Measurements from ENCODE around the gene SCMH1. TPM values are rescaled to one million over a fixed set of nuclear protein-coding genes. Genes with fewer than 3 reads are reported as not detected.

The SCMH1 gene
- total and polyA plus RNA-seq, 2 experiments from 2014 or later: 15.0 to 19.4 TPM

GRCh38 chr1:40982721-40983120 lies 259.4 kb downstream of the SCMH1 start:
- H3K4me1 ChIP-seq (ENCODE audit: insufficient read depth): peaks cover 23% of the 10 kb centered on the region
- no peak overlapping the region for H3K4me2 ChIP-seq
- TF ChIP-seq CREB1 (CRISPR knock-in tag; IDR thresholded peaks at IDR 0.05; ENCODE audit: low read depth) (no peak), EZH2phosphoT487 (IDR thresholded peaks at IDR 0.05; ENCODE audit: unreplicated experiment) (no peak), STAT1 (IDR thresholded peaks at IDR 0.05; ENCODE audit: unreplicated experiment) (no peak), POLR2AphosphoS5 (IDR thresholded peaks at IDR 0.05; ENCODE audit: low read depth) (no peak), JUNB (IDR thresholded peaks at IDR 0.05; ENCODE audit: unreplicated experiment) (no peak), ZNF331 (CRISPR knock-in tag; IDR thresholded peaks at IDR 0.05; ENCODE audit: low read depth) (no peak)
- H3K9me2 ChIP-seq (ENCODE audit: insufficient read depth): no peaks in the 10 kb centered on the region
- no peaks in the 10 kb centered on the region for H3K27me3 ChIP-seq (ENCODE audit: insufficient read depth)
- peaks cover 21% of the 10 kb centered on the region for H3K4me1 Mint-ChIP-seq
- H3K4me3 Mint-ChIP-seq: no peak overlapping the region
- ATAC-seq: no peak
- H4K20me1 ChIP-seq (replicated peaks; ENCODE audit: insufficient read depth): peaks cover 33% of the 10 kb centered on the region
- H2AFZ ChIP-seq: no peak overlapping the region
- H3K36me3 Mint-ChIP-seq (ENCODE audit: low read depth): peaks cover 55% of the 10 kb centered on the region
- peaks cover 8% of the 10 kb centered on the region for H3K27me3 Mint-ChIP-seq (ENCODE audit: insufficient read depth, low read depth, poor library complexity)
- DNase-seq (ENCODE audit: low spot score): no peak
- peaks cover 60% of the 10 kb centered on the region for H3K79me2 ChIP-seq (replicated peaks; ENCODE audit: insufficient read depth)
- 0 out of 2 replicates have a peak overlapping the region, but pooled peaks have one; percentile 45 for H3K27ac ChIP-seq (ENCODE audit: low read depth)
- H3K9me3 Mint-ChIP-seq: no peaks in the 10 kb centered on the region
- peaks cover 39% of the 10 kb centered on the region for H3K36me3 ChIP-seq (ENCODE audit: insufficient read depth)
- 0 out of 2 replicates have a peak, but pooled peaks cover 3% of the 10 kb centered on the region for H3F3A ChIP-seq (replicated peaks; ENCODE audit: low read depth)
- H3K4me3 ChIP-seq: no peak overlapping the region
- H3K27ac Mint-ChIP-seq: 0 out of 2 replicates have a peak overlapping the region, but pooled peaks have one; percentile 30

GRCh38 chr1:40981691-40982448 lies 260.2 kb downstream of the SCMH1 start:
- DNase-seq (ENCODE audit: low spot score) (peak; percentile 30), ATAC-seq (no peak)
- Histone ChIP-seq H3K36me3 (ENCODE audit: insufficient read depth) (peaks cover 31% of the 10 kb centered on the region), H3K27ac (ENCODE audit: low read depth) (peak overlapping the region; percentile 45; the same call in 1 of the 2 replicates), H3F3A (replicated peaks; ENCODE audit: low read depth) (0 out of 2 replicates have a peak, but pooled peaks cover 3% of the 10 kb centered on the region), H3K9me2 (ENCODE audit: insufficient read depth) (no peaks in the 10 kb centered on the region), H3K79me2 (replicated peaks; ENCODE audit: insufficient read depth) (peaks cover 60% of the 10 kb centered on the region), H3K4me3 (peak overlapping the region; percentile 86), H3K4me2 (peak overlapping the region; percentile 95), H4K20me1 (replicated peaks; ENCODE audit: insufficient read depth) (peaks cover 33% of the 10 kb centered on the region), H2AFZ (no peak overlapping the region), H3K4me1 (ENCODE audit: insufficient read depth) (peaks cover 24% of the 10 kb centered on the region), H3K27me3 (ENCODE audit: insufficient read depth) (no peaks in the 10 kb centered on the region)
- no peaks in the 10 kb centered on the region for H3K9me3 Mint-ChIP-seq
- no peak overlapping the region for H3K27ac Mint-ChIP-seq
- H3K36me3 Mint-ChIP-seq (ENCODE audit: low read depth): peaks cover 47% of the 10 kb centered on the region
- H3K4me3 Mint-ChIP-seq: peak overlapping the region; percentile 86
- peaks cover 21% of the 10 kb centered on the region for H3K4me1 Mint-ChIP-seq
- H3K27me3 Mint-ChIP-seq (ENCODE audit: insufficient read depth, low read depth, poor library complexity): peaks cover 8% of the 10 kb centered on the region
- TF ChIP-seq STAT1 (IDR thresholded peaks at IDR 0.05; ENCODE audit: unreplicated experiment): no peak
- no peak for TF ChIP-seq NANOG (IDR thresholded peaks at IDR 0.05; ENCODE audit: borderline replicate concordance)
- TF ChIP-seq EZH2phosphoT487 (IDR thresholded peaks at IDR 0.05; ENCODE audit: unreplicated experiment): no peak
- no peak for TF ChIP-seq ZNF114 (CRISPR knock-in tag; IDR thresholded peaks at IDR 0.05)
- no peak for TF ChIP-seq CREB1 (CRISPR knock-in tag; IDR thresholded peaks at IDR 0.05; ENCODE audit: low read depth)
- no peak for TF ChIP-seq POLR2AphosphoS5 (IDR thresholded peaks at IDR 0.05; ENCODE audit: low read depth)
- TF ChIP-seq JUNB (IDR thresholded peaks at IDR 0.05; ENCODE audit: unreplicated experiment): no peak
- TF ChIP-seq ETS1 (IDR thresholded peaks at IDR 0.05): no peak
- no peak for TF ChIP-seq ZNF331 (CRISPR knock-in tag; IDR thresholded peaks at IDR 0.05; ENCODE audit: low read depth)
- no peak for TF ChIP-seq REST (IDR thresholded peaks at IDR 0.05; ENCODE audit: unreplicated experiment)
- no peak for TF ChIP-seq CTCF (conservative IDR thresholded peaks at IDR 0.05; ENCODE audit: low read depth in 2 of 2)
- no peak for TF ChIP-seq EZH2 (IDR thresholded peaks at IDR 0.05; ENCODE audit: low read depth, unreplicated experiment)
